Prostate gland (tissue), 2 donors: Measurements from ENCODE around the gene AMIGO1.

Experiments used
- POLR2AphosphoS5 ChIP-seq: sonication (generic); formaldehyde crosslinking; IDR thresholded peaks from one replicate; pipeline ENCODE4 v1.6.1; 2017; ENCODE audit warnings: antibody characterized with exemption
- TF ChIP-seq, protein P1 (sequence below), 4 experiments: fragments of 200-600 bp in 2 of 4; fragments of 450-650 bp in 2 of 4; sonication (generic) in 2 of 4; IDR thresholded peaks; 1 replicate in 3 of 4; 2 replicates in 1 of 4; pipeline ENCODE4 v1.5.1; 2016 to 2019; ENCODE audit warnings: antibody characterized with exemption in 4 of 4, mild to moderate bottlenecking in 2 of 4, moderate library complexity in 2 of 4

DNA sequence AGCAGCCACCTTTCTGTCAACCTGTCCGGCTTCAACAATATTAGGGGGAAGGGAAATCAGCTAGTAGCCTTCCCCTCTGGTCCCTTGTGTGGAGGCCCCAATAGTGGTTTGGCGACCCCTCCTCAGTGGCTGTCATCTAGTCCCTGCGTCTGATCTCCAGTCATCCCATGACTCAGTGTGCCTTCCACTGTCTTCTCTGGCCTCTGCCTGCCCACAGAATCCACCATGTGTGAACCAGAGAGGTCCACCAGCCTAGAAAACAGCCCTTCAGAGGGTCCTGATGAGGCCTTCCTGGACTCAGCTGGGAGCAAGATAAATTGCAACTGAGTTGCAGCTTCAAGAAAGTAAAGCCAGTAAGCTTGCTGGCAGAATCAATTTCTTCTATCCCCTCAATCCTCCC, 29.6 kb downstream of the AMIGO1 start:
- TF ChIP-seq, protein P1, sequence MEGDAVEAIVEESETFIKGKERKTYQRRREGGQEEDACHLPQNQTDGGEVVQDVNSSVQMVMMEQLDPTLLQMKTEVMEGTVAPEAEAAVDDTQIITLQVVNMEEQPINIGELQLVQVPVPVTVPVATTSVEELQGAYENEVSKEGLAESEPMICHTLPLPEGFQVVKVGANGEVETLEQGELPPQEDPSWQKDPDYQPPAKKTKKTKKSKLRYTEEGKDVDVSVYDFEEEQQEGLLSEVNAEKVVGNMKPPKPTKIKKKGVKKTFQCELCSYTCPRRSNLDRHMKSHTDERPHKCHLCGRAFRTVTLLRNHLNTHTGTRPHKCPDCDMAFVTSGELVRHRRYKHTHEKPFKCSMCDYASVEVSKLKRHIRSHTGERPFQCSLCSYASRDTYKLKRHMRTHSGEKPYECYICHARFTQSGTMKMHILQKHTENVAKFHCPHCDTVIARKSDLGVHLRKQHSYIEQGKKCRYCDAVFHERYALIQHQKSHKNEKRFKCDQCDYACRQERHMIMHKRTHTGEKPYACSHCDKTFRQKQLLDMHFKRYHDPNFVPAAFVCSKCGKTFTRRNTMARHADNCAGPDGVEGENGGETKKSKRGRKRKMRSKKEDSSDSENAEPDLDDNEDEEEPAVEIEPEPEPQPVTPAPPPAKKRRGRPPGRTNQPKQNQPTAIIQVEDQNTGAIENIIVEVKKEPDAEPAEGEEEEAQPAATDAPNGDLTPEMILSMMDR (IDR thresholded peaks at IDR 0.05), result no peak
- TF ChIP-seq POLR2AphosphoS5, result no peak
